GM12873 (cell line): ENCODE results near the gene NUP98.

Experiments
- TF ChIP-seq, protein P1 (sequence below): IDR thresholded peaks from 2 replicates; pipeline ENCODE4 v1.5.1; 2012; ENCODE audit warnings: low read depth, mild to moderate bottlenecking, moderate library complexity, low read length, control low read depth; ENCODE audit not compliant: insufficient read depth; ENCODE audit errors: missing control alignments

NUP98 gene

DNA sequence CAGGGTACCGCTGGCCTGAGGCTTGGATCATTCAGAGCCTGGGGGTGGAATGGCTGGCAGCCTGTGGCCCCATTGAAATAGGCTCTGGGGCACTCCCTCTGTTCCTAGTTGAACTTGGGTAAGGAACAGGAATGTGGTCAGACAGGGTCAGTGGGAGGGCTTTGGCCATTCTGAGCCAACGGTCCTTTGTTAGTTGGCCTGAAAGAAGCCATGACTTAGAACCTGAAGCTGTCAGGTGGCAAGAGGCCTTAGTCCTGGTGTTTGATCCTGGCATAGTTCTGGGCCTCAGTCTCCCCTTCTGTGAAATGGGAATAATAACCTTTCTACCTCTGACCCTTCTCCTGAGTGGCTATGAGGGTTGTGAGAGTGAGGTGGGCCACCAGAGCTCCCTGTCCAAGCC, 19.3 kb upstream of the NUP98 start:
- TF ChIP-seq, protein P1, sequence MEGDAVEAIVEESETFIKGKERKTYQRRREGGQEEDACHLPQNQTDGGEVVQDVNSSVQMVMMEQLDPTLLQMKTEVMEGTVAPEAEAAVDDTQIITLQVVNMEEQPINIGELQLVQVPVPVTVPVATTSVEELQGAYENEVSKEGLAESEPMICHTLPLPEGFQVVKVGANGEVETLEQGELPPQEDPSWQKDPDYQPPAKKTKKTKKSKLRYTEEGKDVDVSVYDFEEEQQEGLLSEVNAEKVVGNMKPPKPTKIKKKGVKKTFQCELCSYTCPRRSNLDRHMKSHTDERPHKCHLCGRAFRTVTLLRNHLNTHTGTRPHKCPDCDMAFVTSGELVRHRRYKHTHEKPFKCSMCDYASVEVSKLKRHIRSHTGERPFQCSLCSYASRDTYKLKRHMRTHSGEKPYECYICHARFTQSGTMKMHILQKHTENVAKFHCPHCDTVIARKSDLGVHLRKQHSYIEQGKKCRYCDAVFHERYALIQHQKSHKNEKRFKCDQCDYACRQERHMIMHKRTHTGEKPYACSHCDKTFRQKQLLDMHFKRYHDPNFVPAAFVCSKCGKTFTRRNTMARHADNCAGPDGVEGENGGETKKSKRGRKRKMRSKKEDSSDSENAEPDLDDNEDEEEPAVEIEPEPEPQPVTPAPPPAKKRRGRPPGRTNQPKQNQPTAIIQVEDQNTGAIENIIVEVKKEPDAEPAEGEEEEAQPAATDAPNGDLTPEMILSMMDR: no peak

DNA sequence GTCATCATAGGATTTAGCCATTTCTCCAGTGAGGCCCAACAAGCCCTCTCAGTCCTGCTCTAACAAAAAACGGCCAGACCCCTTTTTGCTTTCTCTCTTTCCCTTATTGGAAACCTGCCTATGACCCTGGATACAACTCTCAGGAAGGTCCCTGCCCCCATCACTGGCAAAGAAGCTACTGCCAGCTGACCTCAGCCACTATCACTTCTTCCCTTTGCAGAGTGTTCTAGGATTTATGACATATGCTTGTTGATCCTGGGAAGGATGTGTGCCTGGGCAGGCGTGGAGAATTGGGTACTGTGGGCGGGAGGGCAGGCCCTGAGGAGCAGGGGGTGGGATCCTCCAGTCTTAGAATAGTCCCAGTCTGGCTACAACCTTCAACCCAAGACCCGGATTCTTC, 18.5 kb upstream of the NUP98 start:
- TF ChIP-seq, protein P1: no peak

DNA sequence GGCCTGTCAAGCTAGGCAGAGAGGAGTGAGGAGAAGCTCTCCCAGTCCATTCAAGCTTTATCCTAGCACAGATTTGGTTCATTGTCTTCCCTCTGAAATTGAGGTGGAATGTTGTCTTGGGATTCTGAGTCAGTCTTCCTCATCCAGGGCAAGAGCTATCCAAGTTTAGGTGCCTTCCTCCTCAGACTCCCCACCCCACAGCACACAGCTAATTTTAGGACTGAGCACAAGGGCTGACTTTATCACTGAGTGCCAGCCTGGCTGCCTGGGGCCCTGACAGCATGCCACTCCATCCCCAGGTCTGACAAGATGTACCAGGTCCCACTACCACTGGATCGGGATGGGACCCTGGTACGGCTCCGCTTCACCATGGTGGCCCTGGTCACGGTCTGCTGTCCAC, 13.6 kb upstream of the NUP98 start:
- TF ChIP-seq, protein P1: no peak

DNA sequence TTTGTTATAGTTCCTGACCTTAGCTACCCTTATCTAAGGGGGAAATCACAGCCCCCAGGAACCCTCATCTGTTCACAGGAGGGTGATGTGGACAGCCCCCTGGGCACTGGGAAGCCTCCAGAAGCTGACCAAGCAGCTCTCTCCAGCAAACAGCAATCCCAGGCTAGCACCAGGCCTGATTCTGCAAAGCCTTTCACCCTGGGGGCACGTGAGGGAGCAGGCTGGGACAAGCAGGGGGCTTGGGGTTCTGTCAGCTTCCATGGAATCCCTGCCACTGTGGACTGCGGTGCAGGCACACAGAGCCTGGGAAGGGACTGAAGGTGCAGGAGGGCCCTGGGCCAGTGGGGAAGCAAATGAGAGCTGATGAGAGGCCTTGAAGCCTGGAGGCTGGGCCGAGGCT, 13.1 kb upstream of the NUP98 start:
- TF ChIP-seq, protein P1: no peak

DNA sequence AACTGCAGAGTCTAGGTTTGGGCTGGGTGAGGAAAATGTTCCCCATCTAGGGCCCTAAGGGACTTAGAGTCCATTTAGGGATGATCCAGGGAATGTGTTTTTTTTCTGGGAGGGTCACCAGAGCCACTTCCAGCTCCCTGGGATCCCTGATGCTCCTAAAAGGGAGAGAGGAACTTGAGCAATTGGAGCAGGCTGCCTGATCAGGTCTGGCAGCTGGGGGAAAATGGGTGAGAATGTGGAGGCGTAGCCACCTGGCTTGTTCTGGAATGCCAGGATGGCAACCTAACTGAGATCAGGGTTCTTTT, 12.2 kb upstream of the NUP98 start:
- TF ChIP-seq, protein P1: no peak

DNA sequence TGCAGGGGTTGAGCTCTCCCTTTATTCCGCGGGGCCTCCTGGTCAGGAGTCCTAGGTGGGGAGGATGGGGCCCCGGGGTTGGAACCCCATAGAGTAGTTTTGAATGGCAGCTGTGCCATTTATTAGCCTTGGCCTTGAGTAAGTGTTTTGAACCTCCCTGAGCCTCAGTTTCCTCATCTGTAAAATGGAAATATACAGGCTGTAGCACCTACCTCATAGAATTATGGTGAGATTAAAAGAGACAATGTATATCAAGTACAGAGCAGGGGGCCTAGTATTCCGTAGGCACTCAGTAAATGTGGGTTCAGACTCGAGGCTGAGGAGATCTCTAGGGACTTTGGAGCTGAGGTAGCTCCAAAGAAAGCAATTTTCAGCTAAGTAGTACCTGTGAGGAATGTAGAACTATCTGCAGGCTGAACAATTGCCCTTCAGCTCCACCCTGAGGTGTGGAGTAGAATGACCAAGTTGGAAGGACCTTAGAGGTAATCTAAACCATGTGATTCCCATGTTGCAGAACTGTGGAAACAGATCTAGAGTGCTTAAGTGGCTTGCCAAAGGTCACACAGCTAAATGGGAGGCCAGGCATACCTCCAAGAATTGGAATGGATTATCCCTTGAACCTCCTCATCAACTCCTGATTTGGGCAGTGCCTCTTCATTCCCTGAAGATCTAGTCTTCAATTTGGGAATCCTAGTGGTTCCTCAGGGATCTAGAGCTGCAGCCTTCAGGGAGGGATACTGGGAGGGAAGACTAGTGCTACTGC, 11.7 kb upstream of the NUP98 start:
- TF ChIP-seq, protein P1: peak; percentile 70

DNA sequence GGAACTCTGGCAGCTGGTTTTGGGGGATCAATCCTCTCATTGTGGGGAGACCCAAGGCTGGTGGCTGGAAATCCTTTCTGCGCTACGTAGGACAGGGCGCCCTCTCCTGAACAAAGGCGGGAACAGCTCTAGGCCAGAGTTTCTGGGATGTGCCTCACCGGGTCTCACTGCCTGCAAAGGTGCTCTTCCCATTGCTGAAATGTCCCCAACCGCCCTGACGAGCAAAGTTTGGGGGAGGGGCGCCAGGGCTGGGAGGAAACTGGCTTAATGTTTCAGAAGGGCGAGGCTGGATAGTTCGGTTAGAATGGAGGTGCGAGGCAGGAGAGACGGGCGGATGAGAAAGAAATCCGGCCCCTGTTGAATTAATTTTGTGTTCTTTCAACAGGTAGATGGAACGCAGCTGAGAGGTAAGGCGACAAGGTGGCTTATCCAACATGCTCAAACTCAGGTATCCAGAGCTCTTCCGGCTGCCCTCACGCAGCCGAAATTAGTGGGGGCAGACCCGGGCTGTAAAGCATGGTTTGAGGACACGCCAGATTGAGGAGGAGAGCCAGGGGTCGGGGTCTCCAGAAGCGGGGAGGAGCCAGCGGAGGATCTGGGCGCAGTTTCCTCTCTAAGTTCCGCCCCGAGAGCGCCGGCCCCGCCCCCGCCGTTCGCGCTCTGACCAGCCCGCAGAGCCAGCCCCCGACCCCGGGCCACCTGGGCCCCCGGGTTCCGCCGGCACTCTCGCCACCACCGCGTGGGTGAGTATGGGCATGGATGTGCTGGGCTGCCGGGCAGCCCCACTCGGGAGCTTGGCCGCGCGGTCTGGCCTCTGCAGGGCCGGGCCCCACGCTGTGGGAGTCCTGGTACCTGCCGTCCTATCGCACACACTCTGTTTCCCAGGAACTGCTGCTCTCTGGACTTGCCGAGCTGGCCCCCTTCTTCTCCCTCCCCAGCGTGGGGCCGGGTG, 10.8 kb upstream of the NUP98 start, which contains the start of gene PGAP2:
PGAP2 (plus strand) TSS at position 652 of the 952 bp plus-strand sequence. CDS start 2,700 bp downstream, outside the sequence.
- TF ChIP-seq, protein P1: peak; percentile 82
